ENCODE measurements around the gene TTC23.

DNA sequence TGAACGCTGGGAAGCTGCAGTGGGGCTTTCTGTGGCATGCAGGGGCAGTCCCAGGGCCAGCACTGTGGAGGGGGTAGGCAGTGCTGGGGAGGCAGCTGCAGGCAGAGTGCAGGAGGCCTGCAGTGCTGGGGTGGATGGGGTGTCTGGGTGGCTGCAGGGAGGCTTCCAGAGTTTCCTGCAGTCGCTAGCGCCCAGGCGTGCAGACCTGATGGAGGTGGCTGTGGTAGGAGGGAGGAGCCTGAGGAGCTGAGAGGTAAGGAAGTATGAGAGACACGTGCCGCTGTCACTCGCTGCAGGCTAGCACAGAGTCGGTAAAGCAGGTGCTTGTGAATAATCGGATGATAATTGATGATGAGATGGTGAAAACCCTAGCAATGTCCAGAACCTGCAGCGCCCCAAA, 128.2 kb downstream of the TTC23 start:
- TF ChIP-seq, protein P1, sequence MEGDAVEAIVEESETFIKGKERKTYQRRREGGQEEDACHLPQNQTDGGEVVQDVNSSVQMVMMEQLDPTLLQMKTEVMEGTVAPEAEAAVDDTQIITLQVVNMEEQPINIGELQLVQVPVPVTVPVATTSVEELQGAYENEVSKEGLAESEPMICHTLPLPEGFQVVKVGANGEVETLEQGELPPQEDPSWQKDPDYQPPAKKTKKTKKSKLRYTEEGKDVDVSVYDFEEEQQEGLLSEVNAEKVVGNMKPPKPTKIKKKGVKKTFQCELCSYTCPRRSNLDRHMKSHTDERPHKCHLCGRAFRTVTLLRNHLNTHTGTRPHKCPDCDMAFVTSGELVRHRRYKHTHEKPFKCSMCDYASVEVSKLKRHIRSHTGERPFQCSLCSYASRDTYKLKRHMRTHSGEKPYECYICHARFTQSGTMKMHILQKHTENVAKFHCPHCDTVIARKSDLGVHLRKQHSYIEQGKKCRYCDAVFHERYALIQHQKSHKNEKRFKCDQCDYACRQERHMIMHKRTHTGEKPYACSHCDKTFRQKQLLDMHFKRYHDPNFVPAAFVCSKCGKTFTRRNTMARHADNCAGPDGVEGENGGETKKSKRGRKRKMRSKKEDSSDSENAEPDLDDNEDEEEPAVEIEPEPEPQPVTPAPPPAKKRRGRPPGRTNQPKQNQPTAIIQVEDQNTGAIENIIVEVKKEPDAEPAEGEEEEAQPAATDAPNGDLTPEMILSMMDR (conservative IDR thresholded peaks at IDR 0.05; ENCODE audit: low read length): no peak
- no peak for TF ChIP-seq EZH2phosphoT487 (IDR thresholded peaks at IDR 0.05; ENCODE audit: borderline replicate concordance, low read depth, low read length)
